WTC11 (cell line): ENCODE measurements around the gene NUP62. TPM values are rescaled to one million over a fixed set of nuclear protein-coding genes. Genes with fewer than 3 reads are reported as not detected.

Source experiments
- ATAC-seq: fragments of 200-7000 bp; cut with Tn5 transposase; 2 replicates; pipeline ENCODE4 v1.10.0; 2021; ENCODE audit warnings: mild to moderate bottlenecking, moderate library complexity
- CTCF ChIA-PET: fragments of 300-600 bp; sonication (Branson Sonifier 250); formaldehyde crosslinking; loops from one replicate; lab custom pipeline; 2021; ENCODE audit warnings: antibody characterized with exemption; lab: Charles Lee
- POLR2A ChIA-PET: fragments of 350-600 bp; sonication (Branson Sonifier 250); formaldehyde crosslinking; loops from one replicate; lab custom pipeline; 2021; ENCODE audit warnings: antibody characterized with exemption; lab: Charles Lee
- DNase-seq: peaks from one replicate; pipeline ENCODE4 v3.0.0; 2021; ENCODE audit warnings: low spot score
- H3K27ac Mint-ChIP-seq: 2 replicates; pipeline ENCODE4 v1.8.0; 2021; ENCODE audit warnings: mixed read lengths
- H3K27me3 Mint-ChIP-seq: 2 replicates; pipeline ENCODE4 v1.8.0; 2021; ENCODE audit warnings: low read depth, mild to moderate bottlenecking, moderate library complexity, mixed read lengths
- H3K36me3 Mint-ChIP-seq: 2 replicates; pipeline ENCODE4 v1.8.0; 2021; ENCODE audit warnings: mixed read lengths
- H3K4me1 Mint-ChIP-seq: 2 replicates; pipeline ENCODE4 v1.8.0; 2022; ENCODE audit warnings: mixed read lengths
- H3K4me3 Mint-ChIP-seq: 2 replicates; pipeline ENCODE4 v1.8.0; 2021; ENCODE audit warnings: mild to moderate bottlenecking, moderate library complexity, mixed read lengths
- H3K9me3 Mint-ChIP-seq: 2 replicates; pipeline ENCODE4 v1.8.0; 2021; ENCODE audit warnings: mixed read lengths
- ATF1 ChIP-seq: sonication (generic); formaldehyde crosslinking; IDR thresholded peaks from 2 replicates; pipeline ENCODE4 v1.8.1; 2023; ENCODE audit warnings: mild to moderate bottlenecking, moderate library complexity, missing genetic modification reagents
- ATF3 ChIP-seq: sonication (generic); formaldehyde crosslinking; conservative IDR thresholded peaks from 2 replicates; pipeline ENCODE4 v1.8.1; 2022; ENCODE audit warnings: mild to moderate bottlenecking, missing genetic modification reagents
- CREM ChIP-seq: sonication (generic); formaldehyde crosslinking; IDR thresholded peaks from 2 replicates; pipeline ENCODE4 v1.8.1; 2022; ENCODE audit warnings: mild to moderate bottlenecking, missing genetic modification reagents, moderate library complexity
- E2F5 ChIP-seq: sonication (generic); formaldehyde crosslinking; IDR thresholded peaks from 2 replicates; pipeline ENCODE4 v1.8.1; 2022; ENCODE audit warnings: mild to moderate bottlenecking, moderate library complexity, missing genetic modification reagents
- EMX1 ChIP-seq: fragments of 250-450 bp; sonication (Bioruptor Pico); IDR thresholded peaks from 2 replicates; pipeline ENCODE4 v1.8.0; 2021; ENCODE audit warnings: mild to moderate bottlenecking
- ERG ChIP-seq: fragments of 250-450 bp; sonication (Bioruptor Pico); IDR thresholded peaks from 2 replicates; pipeline ENCODE4 v1.8.0; 2021; ENCODE audit warnings: mild to moderate bottlenecking
- FOXK1 ChIP-seq: sonication (generic); formaldehyde crosslinking; IDR thresholded peaks from 2 replicates; pipeline ENCODE4 v1.8.0; 2022; ENCODE audit warnings: mild to moderate bottlenecking, moderate library complexity, missing genetic modification reagents
- FOXP4 ChIP-seq: sonication (generic); formaldehyde crosslinking; IDR thresholded peaks from 2 replicates; pipeline ENCODE4 v1.8.0; 2022; ENCODE audit warnings: mild to moderate bottlenecking, missing genetic modification reagents
- GTF2I ChIP-seq: fragments of 250-450 bp; sonication (Bioruptor Pico); conservative IDR thresholded peaks from 2 replicates; pipeline ENCODE4 v1.4.0; 2021; ENCODE audit warnings: mild to moderate bottlenecking
- HMGA2 ChIP-seq: fragments of 250-450 bp; sonication (Bioruptor Pico); IDR thresholded peaks from 2 replicates; pipeline ENCODE4 v1.4.0; 2021; ENCODE audit warnings: mild to moderate bottlenecking, moderate library complexity
- HMGXB4 ChIP-seq: sonication (generic); formaldehyde crosslinking; IDR thresholded peaks from 2 replicates; pipeline ENCODE4 v1.8.1; 2023; ENCODE audit warnings: mild to moderate bottlenecking, moderate library complexity, missing genetic modification reagents
- IRF1 ChIP-seq: sonication (generic); formaldehyde crosslinking; IDR thresholded peaks from 2 replicates; pipeline ENCODE4 v1.8.0; 2023; ENCODE audit warnings: missing genetic modification reagents
- MAX ChIP-seq: sonication (generic); formaldehyde crosslinking; IDR thresholded peaks from 2 replicates; pipeline ENCODE4 v1.8.0; 2022; ENCODE audit warnings: mild to moderate bottlenecking, missing genetic modification reagents
- MLX ChIP-seq: sonication (generic); formaldehyde crosslinking; IDR thresholded peaks from 2 replicates; pipeline ENCODE4 v1.8.1; 2023; ENCODE audit warnings: mild to moderate bottlenecking, missing genetic modification reagents, moderate library complexity
- NFATC4 ChIP-seq: fragments of 250-450 bp; sonication (Bioruptor Pico); IDR thresholded peaks from 2 replicates; pipeline ENCODE4 v1.9.0; 2021; ENCODE audit warnings: mild to moderate bottlenecking
- NFE2L1 ChIP-seq: sonication (generic); formaldehyde crosslinking; IDR thresholded peaks from 2 replicates; pipeline ENCODE4 v1.8.1; 2023; ENCODE audit warnings: missing genetic modification reagents
- NFYB ChIP-seq: sonication (generic); formaldehyde crosslinking; conservative IDR thresholded peaks from 2 replicates; pipeline ENCODE4 v1.8.0; 2022; ENCODE audit warnings: low read depth, missing genetic modification reagents
- OVOL2 ChIP-seq: fragments of 250-450 bp; sonication (Bioruptor Pico); IDR thresholded peaks from 2 replicates; pipeline ENCODE4 v1.9.0; 2021; ENCODE audit warnings: mild to moderate bottlenecking, borderline replicate concordance
- TCF7 ChIP-seq: sonication (generic); formaldehyde crosslinking; IDR thresholded peaks from 2 replicates; pipeline ENCODE4 v1.8.0; 2022; ENCODE audit warnings: mild to moderate bottlenecking, low read depth, missing genetic modification reagents, moderate library complexity
- TEAD4 ChIP-seq: sonication (generic); formaldehyde crosslinking; IDR thresholded peaks from 2 replicates; pipeline ENCODE4 v1.8.0; 2022; ENCODE audit warnings: mild to moderate bottlenecking, missing genetic modification reagents
- USF1 ChIP-seq: sonication (generic); formaldehyde crosslinking; IDR thresholded peaks from 2 replicates; pipeline ENCODE4 v1.8.0; 2022; ENCODE audit warnings: mild to moderate bottlenecking, missing genetic modification reagents
- ZBTB21 ChIP-seq: sonication (generic); formaldehyde crosslinking; IDR thresholded peaks from 2 replicates; pipeline ENCODE4 v1.8.1; 2023; ENCODE audit warnings: mild to moderate bottlenecking, missing genetic modification reagents, borderline replicate concordance
- ZMAT4 ChIP-seq: fragments of 250-450 bp; sonication (Bioruptor Pico); IDR thresholded peaks from 2 replicates; pipeline ENCODE4 v1.9.0; 2021; ENCODE audit warnings: mild to moderate bottlenecking
- ZNF138 ChIP-seq: sonication (generic); formaldehyde crosslinking; conservative IDR thresholded peaks from 2 replicates; pipeline ENCODE4 v1.8.1; 2022; ENCODE audit warnings: mild to moderate bottlenecking, moderate library complexity, missing genetic modification reagents
- total RNA-seq: library from RNA; stranded (reverse); gene quantifications from 3 replicates; pipeline ENCODE4 v1.2.3, GENCODE V29; 2021

The NUP62 gene
- total RNA-seq, 1 experiment from 2014 or later = 87.1 TPM

- TF ChIP-seq E2F5 = no peak
Observed at GRCh38 chr19:49887665-49888509, 41.4 kb downstream of the NUP62 start (continued).

GRCh38 chr19:49887037-49887664, 42.2 kb downstream of the NUP62 start:
- Mint-ChIP-seq H3K36me3 (peaks cover 45% of the 10 kb centered on the region), H3K4me1 (peaks cover 11% of the 10 kb centered on the region), H3K4me3 (no peak overlapping the region), H3K9me3 (no peaks in the 10 kb centered on the region), H3K27ac (no peak overlapping the region), H3K27me3 (peaks cover 27% of the 10 kb centered on the region)
- ATAC-seq (no peak), DNase-seq (no peak)
- ChIA-PET POLR2A (no interaction called here), CTCF (no interaction called here)
- TF ChIP-seq TEAD4 (CRISPR knock-in tag) (no peak), IRF1 (CRISPR knock-in tag) (no peak), NFATC4 (CRISPR knock-in tag) (no peak), EMX1 (CRISPR knock-in tag) (no peak), ATF3 (CRISPR knock-in tag) (no peak), GTF2I (CRISPR knock-in tag) (no peak), TCF7 (CRISPR knock-in tag) (no peak), NFE2L1 (CRISPR knock-in tag) (no peak), ZNF138 (CRISPR knock-in tag) (no peak), ZMAT4 (CRISPR knock-in tag) (no peak), MLX (CRISPR knock-in tag) (no peak)

- Mint-ChIP-seq H3K27me3 (peaks cover 13% of the 10 kb centered on the region), H3K4me3 (no peak overlapping the region), H3K9me3 (no peaks in the 10 kb centered on the region), H3K36me3 (peaks cover 64% of the 10 kb centered on the region), H3K4me1 (no peaks in the 10 kb centered on the region), H3K27ac (no peak overlapping the region)
- CTCF ChIA-PET = no interaction called here
- POLR2A ChIA-PET = no interaction called here
- ATAC-seq (no peak), DNase-seq (no peak)
- TF ChIP-seq HMGXB4 (CRISPR knock-in tag) (no peak), FOXP4 (CRISPR knock-in tag) (no peak), ATF1 (no peak), FOXK1 (CRISPR knock-in tag) (no peak), OVOL2 (CRISPR knock-in tag) (no peak), USF1 (no peak), MAX (CRISPR knock-in tag) (no peak), NFYB (CRISPR knock-in tag) (no peak), CREM (CRISPR knock-in tag) (no peak), ZBTB21 (no peak), GTF2I (CRISPR knock-in tag) (no peak), HMGA2 (CRISPR knock-in tag) (no peak), ERG (no peak)
Observed at GRCh38 chr19:49884760-49885159, 44.5 kb downstream of the NUP62 start.
